Hematopoietic multipotent progenitor cell treated with erythropoietin and hydrocortisone succinate and interleukin-3 and kit ligand, for 17 days (in vitro differentiated cells): ENCODE results near the gene STK32A.
A peak's percentile ranks its signal among the peaks of the same experiment; 100 is the strongest.
"Not testable (repeated sequence)": the region's sequence is repeated elsewhere in the genome, so short reads cannot be mapped to it uniquely, and the experiment has no call there.

ENCODE experiments used
- DNase-seq: peaks from one replicate; pipeline ENCODE4 v3.0.0-alpha.2; 2015; ENCODE audit warnings: low spot score

The STK32A gene

DNA sequence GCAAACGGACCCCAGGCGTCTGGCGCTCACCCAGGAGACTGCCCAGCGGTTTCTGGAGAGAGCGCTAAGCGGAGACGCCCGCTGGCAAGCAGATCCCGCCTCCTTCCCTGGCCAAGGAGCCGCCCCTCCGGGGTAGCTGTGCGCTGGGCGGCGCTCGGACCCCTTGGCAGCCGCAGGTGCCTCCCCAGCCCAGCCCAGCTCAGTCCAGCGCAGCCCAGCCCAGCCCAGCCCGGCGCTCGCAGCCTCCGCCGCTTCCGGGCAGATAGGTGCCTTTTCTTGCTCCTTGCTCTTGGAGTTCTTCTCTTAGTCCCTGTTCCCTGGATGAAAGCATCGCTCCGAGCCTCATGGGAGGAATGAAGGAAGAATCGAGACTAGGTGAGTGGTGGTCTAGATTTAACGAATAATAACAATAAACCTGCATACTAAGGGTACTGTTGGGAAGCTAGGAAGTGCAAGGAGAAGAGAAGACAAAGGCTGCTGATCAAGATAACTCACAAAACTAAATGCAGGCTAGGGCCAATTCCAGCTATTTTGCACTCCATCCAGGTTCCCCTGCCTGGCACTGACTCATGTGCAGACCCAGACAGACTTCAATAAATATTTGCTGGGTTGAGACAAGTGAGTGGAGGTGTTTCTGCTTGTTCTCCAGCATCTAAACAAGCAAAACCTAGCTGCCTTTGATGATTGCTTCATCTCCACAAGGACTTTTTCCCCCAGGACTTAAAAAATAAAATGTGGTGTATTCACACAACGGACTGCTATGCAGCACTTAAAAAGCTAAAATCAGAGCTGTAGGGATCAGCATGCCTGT lies at the start of gene STK32A:
Gene STK32A, plus strand, starts transcription at position 202 of the 811 bp plus-strand sequence. CDS start 4,609 bp downstream, outside the sequence.
- DNase-seq = no peak

DNA sequence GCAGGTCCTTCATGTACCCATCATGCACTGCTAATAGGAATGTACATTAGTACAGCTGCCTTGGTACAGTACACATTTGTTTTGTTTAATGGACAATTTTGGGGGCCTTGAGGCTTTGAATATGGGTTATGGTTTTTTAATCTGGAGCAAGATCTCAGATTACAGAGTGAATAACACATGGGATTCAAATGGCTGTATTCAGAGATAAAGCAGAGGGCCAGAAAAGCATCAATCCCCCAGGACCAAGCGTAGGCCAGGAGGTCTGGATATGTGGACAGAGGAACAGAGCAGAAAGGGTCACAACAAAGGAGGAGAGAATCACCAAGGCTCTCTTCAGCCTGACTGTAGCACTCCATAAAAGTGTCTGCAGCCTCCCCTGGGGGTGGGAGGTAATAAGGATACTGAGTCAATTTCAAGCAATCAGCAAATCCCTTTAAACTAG lies 47.7 kb upstream of the STK32A start:
- DNase-seq = no peak

DNA sequence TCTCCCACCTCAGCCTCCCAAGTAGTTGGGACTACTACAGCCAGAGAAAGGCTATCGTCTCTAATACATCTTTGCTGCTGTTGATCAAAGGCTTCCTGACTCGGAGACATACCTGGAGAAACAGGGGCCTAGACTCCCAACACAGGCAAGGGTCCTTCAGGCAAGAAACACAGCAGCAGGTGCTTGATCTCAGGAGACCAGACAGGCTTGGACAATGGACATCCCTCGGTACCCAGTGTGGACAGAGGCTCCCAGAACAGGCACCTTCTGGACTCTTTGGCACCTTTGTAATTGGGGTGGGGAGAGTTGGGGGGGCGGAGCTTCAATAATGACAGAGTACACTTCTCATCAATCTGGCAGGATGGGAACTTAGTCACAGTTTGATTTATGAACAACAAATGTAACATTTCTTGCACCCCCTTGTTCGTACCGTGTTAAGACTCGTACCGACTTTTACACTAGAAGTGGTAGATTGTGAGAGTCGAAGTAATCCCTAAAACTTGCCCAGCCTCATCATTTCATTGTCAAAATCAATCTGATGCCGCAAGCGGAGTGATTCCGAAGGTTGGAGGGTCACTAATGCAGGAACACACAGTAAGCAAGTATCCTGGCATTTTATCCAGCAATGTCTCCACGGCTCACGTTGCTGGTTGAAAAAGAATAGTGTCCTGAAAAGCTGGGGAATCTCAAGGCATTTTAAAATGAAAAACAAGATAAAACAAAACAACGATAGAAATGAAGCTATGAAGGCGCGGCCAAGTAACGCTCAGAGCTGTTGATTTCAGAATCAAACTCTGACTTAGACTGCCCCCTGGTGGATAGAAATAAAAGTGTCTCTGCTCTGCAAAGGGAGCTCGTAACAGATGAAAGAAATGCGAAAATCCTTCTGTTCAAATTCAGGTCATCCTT lies 46.4 kb upstream of the STK32A start:
- peak; percentile 48 for DNase-seq

DNA sequence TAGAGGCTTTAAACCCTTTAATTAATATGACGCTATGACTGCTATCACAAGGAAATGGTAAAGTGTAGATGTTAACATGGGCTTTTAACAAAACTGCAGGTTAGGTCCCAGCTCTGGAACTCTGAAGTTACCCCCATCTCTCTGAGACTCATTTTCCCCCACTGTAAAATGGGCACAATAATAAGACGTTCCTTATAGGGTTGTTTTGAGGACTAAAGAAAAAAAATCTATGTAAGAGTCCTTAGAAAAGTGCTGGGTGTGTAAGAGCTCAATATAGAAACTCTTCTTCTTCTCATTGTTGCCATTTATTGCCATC lies 45.8 kb upstream of the STK32A start:
- DNase-seq = no peak

DNA sequence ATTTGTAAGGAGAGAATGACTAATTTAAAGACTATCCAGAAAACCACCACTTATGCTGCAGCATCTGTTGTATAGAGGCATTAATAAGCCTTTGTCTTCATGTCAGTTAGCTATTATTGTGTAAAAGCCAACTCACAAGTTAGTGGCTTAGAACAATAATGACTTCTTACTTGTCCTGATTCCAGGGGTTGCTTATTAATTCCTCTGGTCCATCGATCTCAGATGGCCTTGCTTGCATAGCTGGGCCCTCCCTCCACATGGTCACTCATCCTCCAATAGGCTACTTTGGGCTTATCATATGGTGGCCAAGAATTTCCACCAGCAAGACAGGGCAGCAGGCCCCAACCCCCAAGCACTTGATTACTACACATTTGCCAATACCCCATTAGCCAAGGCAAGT lies 44.5 kb upstream of the STK32A start:
- no peak for DNase-seq

DNA sequence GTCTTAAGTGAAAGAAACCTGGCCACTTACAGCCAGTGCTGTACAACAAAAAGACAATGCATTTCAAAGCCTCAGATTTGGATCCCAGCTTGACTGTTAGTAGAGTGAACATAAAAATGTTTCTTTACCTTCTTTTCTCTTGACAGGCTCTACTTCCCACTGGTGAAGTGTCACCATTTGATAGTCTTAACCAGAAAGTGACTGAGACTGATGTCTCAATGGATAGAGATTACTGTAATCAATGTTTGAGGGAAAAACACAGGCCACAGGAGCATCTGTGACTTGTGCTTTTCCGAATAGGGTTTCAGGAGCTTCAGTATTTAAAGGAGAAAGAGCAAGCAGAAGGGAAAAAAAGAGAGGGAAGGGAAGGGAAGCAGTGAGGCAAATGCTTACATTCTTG lies 41.7 kb upstream of the STK32A start:
- DNase-seq = no peak

DNA sequence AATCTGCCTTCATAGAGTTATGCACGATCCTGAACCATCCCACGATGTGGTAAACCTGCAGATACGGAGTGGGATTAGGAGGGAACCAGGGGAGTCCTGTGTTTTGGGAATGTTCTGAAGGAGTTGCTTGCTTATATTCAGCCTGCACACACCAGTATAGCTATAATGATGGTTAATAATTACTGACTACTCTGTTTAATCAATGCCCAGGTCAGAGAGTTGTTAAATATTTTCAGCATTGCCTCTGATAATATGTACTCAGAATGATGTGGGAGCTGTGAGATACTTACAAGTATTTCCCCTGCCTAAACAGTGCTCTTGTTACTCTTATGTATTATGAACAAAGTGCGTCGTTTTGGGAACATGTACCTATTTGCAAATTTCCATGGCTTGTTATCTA lies 34.8 kb upstream of the STK32A start:
- DNase-seq = no peak

DNA sequence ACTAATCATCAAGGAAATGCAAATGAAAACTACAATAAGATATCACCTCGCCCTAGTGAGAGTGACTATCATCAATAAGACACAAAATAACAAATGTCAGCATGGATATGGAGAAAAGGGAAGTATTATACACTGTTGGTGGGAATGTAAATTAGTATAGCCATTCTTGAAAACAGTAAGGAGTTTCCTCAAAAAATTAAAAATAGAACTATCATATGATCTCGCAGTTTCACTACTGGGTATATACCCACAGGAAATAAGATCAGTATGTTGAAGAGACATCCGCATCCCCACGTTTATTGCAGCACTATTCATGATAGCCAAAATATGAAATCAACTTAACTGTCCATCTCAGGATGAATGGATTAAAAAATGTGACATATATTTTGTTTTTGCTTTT lies 31.6 kb upstream of the STK32A start:
- DNase-seq = no peak

DNA sequence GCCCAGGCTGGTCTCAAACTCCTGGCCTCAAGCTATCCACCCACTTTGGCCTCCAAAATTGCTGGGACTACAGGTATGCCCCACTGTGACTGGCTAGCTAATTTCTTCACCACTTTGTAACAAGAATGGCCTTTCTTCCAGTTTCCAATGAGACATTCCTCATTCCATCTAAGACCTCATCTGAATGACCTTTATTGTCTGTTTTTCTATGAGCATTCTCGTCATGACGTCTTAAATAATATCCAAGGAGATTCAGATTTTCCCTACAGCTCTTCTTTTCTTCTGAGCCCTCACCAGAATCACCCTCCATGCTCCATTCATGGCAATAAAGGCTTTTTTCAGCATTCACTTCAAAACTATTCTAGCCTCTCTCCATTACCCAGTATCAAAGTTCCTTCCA lies 30.2 kb upstream of the STK32A start:
- no peak for DNase-seq

DNA sequence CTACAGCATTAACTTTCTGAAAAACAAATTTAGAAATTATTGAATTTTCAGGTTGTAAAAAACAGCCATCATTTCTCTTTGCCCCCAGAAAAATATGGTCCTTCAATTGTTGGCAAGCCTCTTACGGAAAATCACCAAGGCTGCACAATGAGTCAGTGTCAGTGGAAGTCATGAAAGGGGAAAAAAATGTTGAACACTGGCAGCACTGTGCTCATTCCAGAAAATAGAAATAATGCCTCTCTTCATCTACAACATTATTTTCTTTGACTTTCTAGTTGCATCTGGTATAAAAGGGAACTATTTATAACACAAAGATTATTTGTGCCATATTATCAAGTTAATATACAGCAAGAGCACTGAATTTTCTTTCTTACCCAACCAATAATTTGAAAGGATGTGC lies 26.7 kb upstream of the STK32A start:
- DNase-seq = no peak

DNA sequence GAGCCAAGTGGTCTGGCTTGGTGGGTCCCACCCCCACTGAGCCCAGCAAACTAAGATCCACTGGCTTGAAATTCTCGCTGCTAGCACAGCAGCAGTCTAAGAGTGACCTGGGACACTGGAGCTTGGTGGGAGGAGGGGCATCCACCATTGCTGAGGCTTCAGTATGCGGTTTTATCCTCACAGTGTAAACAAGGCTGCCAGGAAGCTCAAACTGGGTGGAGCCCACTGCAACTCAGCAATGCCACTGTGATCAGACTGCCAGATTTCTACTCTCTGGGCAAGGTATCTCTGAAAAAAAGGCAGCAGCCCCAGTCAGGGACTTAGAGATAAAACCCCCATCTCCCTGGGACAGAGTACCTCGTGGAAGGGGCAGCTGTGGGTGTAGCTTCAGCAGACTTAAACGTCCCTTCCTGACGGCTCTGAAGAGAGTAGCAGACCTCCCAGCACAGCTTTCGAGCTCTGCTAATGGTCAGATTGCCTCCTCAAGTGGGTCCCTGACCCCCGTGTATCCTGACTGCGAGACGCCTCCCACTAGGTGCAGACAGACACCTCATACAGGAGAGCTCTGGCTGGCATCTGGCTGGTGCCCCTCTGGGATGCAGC lies 18.2 kb upstream of the STK32A start:
- no peak for DNase-seq

DNA sequence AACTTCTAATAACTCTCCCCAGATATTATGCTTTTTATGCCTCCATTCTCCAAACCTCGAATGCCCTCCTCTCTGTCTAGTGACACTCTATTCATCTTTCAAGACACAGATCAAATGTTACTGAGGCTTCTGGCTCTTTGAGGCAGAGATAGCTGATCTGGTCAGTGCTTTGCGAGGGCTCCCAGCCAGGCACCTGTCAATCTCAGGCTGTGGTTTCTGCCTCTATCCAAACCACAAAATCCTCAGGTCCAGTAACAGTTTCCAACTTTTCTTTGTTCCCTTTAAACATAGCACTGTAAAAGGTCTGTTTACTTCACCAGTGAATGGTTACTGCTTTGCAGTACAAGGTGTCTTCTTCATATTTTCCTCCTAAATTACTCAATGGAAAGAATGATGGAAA lies 11.5 kb upstream of the STK32A start:
- DNase-seq = no peak

DNA sequence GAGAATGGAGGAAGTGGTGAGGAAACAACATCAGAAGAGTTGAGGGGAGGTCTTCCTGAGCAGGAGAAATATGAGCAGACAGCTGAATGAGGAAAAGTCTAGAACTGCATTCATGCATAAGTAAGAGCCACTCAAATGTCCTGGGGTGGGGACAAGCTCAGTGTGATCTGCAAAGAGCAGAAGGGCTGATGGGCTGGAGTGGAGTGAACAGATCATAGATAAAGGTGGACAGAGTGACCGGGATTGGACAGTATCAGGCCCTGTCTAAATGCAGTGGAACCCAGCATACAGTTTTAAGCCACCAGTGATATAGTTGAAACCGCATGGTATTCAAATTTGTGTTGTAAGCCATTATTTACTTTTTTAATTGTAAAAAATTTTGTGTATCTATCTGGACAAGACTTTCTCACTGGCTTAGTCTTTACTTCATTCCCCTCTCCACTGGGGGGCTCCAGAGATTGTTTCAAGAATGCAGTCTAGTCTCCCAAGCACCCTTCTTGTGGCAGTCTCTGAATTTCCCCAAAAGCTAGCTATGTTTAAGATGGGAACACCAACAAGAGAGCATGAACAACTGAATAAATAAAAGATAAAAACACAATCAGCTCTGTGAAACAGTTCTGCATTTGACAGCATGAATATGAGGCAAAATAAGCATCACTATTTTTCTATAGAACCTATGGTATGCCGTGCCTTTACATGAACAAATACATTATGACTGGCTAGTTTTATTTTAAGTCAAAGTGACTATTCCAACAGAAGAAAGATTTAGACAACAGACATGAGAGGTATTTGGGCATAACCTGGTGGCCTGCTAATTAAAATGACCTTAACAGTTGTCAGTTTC lies 10.7 kb upstream of the STK32A start:
- no peak for DNase-seq

DNA sequence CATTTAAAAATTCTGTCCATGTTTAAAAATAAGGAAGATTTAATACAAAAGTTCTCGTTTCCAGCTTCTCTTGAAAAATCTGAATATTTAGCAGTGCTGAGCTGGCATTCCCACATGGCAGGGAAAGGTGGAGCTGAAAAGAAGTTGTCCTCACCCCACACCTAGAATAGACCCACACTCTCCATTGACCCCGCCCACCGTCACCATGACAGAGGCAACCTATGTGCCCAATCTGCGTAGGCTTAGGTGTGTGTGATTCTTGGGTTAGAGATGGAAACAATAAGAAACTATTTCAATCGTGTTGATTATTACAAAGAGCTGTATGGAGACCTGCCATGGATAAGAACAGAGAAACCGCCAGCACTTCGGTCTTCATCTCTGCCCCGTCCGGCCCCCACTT lies 8.9 kb upstream of the STK32A start:
- DNase-seq = no peak

DNA sequence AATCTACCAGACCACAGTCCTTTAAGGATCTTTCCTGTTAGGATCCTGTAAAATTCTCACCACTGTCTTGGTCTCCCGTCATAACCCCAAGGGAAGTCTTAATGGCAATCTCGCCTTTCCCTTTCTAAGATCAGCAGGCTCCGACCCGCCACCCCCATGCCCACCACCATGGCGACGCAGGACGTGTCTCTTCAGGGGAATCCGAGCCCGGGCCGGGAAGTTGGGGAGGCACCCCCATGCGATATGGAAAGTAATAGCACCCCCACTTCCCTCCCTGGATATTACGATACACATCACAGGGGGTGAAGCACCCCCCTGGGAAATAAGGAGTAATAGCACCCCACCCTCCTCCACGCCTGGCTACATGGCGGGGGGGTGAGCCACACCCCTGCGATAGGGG lies 8.3 kb upstream of the STK32A start:
- no peak for DNase-seq

DNA sequence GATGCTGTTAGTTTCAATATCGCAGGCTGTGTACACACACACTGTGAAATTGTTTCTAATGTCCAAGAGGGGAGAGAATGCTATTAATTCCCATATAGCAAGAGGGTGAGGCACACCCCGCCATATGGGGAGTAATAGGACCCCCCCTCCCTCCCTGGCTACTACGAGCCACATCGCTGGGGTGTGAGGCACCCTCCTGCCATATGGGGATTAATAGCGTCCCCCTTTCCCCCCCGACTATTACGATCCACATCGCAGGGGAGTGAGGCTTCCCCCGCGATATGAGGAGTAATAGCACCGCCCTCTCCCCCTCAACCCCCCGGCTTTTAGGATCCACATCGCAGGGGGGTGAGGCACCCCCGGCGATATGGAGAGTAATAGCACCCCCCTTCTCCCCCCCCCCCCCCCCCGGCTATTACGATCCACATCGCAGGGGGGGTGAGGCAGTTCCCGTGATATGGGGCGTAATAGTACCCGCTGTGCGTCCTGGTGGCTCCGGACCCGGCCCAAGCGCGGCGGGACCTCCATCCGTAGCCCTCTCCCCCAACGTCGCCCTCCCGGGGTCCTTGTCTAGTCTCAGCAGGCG lies 494 bp upstream of the STK32A start:
- no peak for DNase-seq

DNA sequence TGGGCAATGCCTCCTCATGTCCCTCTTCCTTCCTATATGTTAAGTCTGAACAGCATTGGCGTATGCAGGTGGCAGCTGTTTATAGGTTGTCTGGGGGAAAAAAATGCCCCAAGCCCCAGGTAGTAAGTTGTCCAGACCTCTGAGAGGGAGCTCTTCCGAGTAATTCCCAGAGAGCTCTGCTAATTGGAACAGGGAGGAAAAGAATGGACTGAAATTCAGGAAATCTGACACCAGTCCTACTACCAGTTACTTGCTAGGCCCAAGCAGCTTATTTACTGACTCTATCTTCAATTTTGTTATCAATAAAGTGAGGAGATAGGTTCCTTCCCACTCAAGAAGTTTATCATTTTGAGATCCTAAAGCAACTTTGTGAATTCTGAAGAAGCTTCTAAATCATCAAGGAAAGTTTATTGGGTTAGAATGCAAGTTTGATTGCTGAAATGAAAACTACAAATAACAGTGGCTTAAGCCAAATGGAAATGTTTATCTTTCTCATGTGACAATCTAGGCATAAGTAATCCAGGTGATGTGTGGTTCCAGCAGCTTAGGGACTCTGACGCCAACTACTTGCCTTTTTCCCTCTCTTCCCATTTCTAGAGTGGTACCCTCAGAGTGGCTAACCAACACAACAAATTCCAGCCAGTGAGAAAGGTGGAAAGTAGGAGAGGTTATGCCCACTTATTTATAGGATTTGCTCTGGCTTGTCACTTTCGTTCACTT lies 5.6 kb downstream of the STK32A start:
- DNase-seq = no peak

DNA sequence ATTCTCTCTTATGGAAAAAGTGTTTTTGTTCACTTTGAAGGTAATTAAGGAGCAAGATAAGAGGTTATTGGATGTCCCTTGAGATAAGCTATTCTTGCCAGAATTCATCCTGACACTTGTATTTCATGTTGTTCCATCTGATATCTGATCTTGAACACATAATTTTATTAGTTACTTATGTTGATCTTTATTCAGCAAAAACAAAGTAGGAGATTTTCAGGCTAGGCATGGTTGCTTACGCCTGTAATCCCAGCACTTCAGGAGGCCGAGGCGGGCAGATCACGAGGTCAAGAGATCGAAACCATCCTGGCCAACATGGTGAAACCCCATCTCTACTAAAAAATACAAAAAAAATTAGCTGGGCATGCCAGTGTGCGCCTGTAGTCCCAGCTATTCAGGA lies 8.4 kb downstream of the STK32A start:
- not testable (repeated sequence) for DNase-seq

DNA sequence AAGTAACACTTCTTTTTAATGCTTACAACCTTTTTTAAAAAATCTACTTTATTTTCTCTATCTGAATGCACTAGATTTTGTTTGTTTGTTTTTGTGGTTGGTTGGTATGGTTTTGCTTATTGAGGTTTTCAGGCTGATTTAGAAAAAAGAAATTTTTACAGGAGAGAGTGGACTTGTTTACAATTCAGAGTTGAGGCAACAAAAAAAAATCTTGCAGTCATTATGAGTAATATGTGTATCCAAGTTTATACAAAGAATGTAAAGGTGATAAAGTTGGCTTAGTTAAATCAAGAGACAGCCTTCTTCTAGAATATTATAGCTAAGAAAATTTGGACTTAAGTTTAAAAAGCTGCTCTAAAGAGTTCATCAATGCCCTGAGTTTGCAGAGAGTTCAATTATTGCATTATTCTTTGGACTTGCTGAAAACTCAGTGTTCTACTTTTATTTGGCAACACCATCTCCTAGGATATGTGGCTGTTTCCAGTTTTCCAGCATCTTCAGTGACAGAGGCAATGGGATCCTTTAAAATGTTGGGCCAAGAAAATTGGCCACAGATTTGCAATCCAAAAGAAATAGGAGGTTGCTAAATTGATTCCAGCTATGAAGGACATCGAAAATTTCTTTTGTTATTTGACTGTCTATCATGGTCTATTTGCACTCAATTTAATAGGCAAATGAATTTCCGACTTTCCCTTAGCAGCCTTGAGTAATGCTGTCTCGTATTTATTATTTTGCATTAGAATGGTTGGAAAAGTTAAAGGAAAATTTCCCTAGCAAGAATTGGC lies 10.7 kb downstream of the STK32A start:
- DNase-seq = no peak

DNA sequence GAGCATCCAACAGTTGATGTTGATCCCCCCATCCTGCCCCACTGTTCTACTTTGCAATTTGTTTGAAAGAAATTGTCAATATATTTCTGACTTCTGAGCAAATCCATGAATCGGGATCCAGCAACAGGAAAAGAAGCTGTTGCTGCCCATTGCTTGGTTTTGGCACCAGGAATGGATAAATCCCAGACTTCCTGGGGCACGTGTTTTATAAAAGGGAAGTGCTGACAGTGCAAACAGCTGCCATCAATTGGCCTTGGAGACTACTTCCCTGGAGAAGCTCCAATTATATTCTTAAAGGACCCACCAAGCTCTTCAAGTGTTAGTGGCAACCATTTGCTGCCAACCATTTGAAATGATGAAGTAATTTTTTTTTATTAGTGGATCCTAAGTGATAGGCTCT lies 13.7 kb downstream of the STK32A start:
- DNase-seq = no peak
